ENCODE results near the gene CCER1.

- TF ChIP-seq CTCF (IDR thresholded peaks at IDR 0.05) = no peak
- no peak for TF ChIP-seq POLR2A (IDR thresholded peaks at IDR 0.05)
Observed at GRCh38 chr12:90999527-90999926, 44.6 kb upstream of the CCER1 start.

All from vagina (tissue), 2 donors.